HG03432 (cell line): ENCODE data around the gene GAMT.

ENCODE experiments used
- ATAC-seq: cut with Tn5 transposase; IDR thresholded peaks from one replicate; pipeline ENCODE4 v1.9.1; 2021; ENCODE audit warnings: mild to moderate bottlenecking, moderate library complexity; ENCODE audit not compliant: unreplicated experiment

The GAMT gene

GRCh38 chr19:1434040-1434366 lies 32.7 kb upstream of the GAMT start:
- no peak for ATAC-seq

- ATAC-seq = no peak
These were observed 32.0 kb upstream of the GAMT start for GRCh38 chr19:1433119-1434039.

- no peak for ATAC-seq
These were observed 31.2 kb upstream of the GAMT start for GRCh38 chr19:1432507-1432887.

GRCh38 chr19:1431759-1432506 lies 30.6 kb upstream of the GAMT start:
- ATAC-seq = no peak

GRCh38 chr19:1430246-1430645 lies 28.9 kb upstream of the GAMT start:
- no peak for ATAC-seq

GRCh38 chr19:1429750-1430149 lies 28.4 kb upstream of the GAMT start:
- no peak for ATAC-seq

GRCh38 chr19:1428738-1429391 lies 27.5 kb upstream of the GAMT start:
- ATAC-seq = no peak

- ATAC-seq = no peak
These were observed 26.0 kb upstream of the GAMT start for GRCh38 chr19:1427221-1427920.

- no peak for ATAC-seq
These were observed 25.4 kb upstream of the GAMT start for GRCh38 chr19:1426736-1427135.

GRCh38 chr19:1425902-1426301 lies 24.6 kb upstream of the GAMT start:
- ATAC-seq = no peak

- no peak for ATAC-seq
These were observed 23.9 kb upstream of the GAMT start for GRCh38 chr19:1425102-1425837.

- no peak for ATAC-seq
These were observed 23.0 kb upstream of the GAMT start for GRCh38 chr19:1424192-1424955.

- ATAC-seq = no peak
These were observed 22.3 kb upstream of the GAMT start for GRCh38 chr19:1423436-1424191.

GRCh38 chr19:1422943-1423342 lies 21.6 kb upstream of the GAMT start:
- no peak for ATAC-seq

- ATAC-seq = no peak
These were observed 21.0 kb upstream of the GAMT start for GRCh38 chr19:1422360-1422759.

GRCh38 chr19:1421958-1422305 lies 20.6 kb upstream of the GAMT start:
- no peak for ATAC-seq

- no peak for ATAC-seq
These were observed 20.0 kb upstream of the GAMT start for GRCh38 chr19:1421218-1421957.

GRCh38 chr19:1420590-1420989 lies 19.2 kb upstream of the GAMT start:
- no peak for ATAC-seq
